DMS79 (cell line): ENCODE measurements around the gene C6orf132.
"Not testable (repeated sequence)": the region's sequence is repeated elsewhere in the genome, so short reads cannot be mapped to it uniquely, and the experiment has no call there.

Experiments
- DNase-seq: peaks from one replicate; lab custom pipeline; 2025; lab: John Stamatoyannopoulos, UW

Gene C6orf132

DNA sequence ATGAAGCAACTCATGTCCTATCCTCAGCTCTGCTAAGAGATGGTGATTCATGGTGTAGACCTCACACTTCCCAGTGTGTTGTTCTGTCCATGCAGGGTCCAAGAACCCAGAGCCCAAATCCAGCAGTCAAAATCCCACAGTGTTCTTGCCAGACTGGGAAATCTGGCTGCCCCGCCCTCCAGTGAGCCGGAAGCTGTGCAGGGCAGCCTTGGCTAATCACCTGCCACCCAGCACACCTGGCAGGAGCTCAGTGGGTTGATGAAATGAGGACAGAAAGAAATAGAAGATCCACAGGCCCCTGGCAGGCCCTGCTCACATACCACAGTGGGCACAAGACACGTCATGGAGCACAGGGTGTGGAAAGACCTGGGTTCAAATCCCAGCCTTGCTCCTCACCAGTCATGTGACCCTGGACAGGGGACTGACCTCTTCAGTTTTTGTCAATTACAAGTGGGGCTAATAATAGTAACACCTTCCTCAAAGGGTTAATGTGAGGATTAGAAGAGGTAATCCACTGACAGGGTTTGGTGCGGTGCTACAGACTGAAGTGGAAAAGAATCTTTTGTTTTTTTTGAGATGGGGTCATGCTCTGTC is 17.1 kb upstream of the C6orf132 start:
- no peak for DNase-seq

DNA sequence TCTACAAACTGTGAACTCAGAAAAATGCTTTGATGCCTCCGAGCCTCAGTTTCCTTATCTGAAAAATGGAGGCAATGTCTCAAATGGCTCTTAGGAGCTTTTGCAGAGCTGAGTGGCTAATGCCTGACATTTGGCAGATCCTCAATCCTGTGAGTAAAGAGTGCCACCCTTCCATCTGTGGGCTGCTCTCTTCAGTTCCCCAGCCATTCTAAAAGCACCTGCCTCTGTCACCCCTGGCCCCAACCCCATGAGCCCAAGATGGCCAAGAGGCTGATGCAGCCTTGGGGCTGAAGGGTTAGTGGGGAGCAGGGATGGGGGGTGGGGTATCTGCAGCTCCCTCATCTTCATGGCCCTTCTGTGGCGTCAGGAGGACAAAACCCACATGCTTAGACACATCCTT is 16.2 kb upstream of the C6orf132 start:
- no peak for DNase-seq

DNA sequence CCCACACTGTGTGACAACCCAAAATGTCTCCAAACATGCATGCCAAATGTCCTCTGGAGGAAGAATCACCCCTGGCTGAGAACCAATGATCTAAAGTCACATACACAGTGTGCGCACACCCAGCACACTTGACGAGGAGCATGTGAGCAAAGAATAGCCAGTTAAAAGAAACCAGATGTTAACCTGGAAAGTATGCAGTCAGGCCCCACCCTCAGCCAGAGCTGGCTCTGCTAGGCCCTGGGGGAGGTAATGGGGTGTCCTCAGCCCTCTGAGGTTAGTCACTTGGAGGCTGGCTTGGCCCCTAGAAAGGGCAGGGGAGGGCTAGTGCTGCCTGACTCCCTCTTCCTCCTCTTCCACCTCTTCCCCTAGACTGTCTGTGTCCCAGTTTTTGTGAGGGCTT is 15.6 kb upstream of the C6orf132 start:
- DNase-seq: no peak

DNA sequence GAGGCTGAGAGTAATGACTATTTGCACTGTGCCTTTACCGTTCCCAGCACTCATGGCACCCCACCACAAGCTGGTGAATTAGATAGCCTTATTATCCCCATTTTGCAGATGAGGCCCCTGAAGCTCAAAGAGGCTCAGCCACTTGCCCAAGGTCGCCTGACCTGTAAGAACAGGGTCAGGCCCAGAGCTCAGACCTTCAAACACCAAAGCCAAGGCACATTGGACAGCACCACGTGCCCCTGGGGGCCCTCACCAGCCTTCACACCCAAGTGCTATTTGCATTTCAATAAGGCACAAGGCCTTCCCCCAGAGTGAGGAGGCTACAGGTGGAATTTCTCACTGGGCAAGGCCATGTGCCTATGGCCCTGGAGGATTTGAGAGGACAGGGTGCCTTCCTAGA is 14.2 kb upstream of the C6orf132 start:
- no peak for DNase-seq

DNA sequence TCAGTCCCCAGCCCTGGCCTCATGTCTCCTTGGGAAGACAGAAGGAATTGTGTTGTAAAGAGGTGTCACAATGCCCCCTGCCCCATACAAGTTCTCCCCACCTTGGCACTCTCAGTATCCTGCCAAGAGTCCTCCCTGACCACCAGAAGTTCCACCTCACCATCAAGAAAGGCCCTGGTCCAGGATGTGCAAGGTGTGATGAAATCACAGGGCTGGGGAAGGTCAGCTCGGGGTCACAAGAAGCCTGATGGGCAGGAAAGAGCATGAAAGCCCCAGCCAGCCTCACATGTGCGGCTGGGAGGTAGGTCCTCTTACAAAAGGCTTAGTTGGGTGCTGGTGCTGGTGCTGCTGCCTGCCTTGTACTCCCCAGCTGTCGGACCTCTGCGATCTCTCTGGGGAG is 12.9 kb upstream of the C6orf132 start:
- DNase-seq: no peak

DNA sequence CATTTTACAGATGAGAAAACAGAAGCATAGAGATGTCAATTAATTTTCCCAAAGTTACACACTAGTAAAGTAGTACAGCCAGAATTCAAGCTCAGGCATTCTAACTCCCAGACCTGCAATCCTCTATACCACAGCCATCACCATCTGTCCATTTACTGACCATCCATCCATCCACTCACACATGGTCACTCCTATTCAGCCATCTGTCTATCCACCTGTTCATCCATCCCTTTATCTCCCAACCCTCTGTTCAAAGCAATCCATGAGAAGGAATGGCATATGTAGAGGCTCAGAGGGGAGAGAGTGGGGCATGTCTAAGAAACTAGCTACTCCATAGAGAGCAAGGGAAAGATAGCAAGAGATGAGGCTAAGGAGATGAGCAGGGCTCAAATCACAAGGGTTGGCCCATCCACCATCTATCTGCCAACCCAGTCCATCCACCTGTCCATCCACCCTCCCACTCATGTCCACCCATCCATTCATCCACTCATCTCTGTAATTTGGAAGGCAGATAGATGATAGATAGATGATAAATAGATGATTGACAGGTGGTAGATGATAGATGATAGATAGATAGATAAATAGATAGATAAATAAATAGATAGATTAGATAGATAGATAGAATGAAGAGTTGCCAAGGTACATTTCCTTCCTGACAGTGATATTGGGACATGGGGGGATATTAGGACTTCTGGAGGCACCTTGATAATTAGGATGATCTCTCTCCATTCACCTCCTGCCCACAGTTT is 12.2 kb upstream of the C6orf132 start:
- no peak for DNase-seq

DNA sequence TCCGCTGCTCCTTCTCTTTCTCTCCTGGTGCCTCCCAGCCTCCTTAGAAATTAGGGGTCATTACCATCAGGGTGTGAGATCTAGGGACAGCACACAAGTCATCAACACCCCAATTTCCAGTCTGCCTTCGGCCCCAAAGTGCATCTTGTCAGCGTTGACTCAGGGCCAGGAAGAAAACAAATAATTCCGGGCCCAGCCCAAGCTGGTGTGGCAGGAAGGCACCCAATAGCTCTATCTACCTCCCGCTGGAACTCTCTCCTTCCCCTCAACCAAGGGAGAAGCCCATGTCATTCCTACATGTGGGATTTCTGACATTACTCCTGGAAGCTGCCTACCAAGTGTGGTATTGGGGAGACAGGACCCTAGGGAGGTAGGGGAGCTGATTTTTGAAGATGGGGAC is 11.5 kb upstream of the C6orf132 start:
- no peak for DNase-seq

DNA sequence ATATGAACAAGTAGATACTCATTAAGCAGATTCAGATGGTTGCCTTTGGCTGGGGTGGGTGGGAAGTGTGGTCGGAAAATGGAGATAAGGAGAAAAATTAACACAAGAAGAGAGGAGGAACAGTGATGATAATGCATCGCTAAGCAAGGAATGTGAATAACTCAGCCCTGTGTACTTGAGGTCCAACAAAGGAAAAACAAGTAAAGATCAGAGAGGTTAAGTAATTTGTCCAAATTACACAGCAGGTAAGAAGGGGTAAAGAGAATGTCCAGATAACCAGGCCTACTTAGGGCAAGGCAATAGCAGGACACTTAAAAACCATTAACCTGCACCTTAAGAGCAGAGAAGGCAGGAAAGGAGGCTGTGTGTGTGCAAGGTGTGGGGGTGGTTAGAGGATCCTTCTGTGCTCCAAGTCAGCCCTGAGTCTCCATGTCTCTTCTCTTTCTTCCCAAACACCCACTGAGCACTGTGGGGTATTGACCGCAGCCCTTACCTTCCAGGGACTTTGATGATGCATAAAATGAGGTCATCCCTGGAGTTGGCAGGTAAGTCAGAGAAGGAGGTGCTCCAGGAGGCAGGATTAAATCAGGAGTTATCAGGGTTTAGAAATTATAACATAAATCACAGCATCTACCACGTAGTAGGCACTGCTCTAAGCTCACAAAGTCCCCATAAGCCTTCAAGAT is 10.3 kb upstream of the C6orf132 start:
- DNase-seq: not testable (repeated sequence)

DNA sequence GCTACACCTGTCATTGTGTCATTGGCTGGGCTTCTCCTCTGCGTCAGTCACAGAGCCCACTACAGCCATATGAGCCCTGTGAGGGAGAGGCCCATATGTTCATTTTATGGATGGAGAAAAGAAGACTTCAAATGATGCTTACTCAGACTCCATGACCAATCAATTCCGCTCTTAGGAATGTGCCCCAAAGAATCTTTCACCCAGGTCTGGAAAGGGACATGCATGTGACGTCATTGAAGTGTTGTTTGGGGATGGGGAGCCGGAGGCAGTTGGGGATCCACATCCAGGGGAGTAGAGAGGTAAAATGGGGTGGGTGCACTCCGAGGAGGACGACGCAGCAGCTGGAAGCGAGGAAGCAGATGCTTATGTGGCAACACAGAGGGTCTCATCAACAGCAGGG is 9.6 kb upstream of the C6orf132 start:
- DNase-seq: no peak

DNA sequence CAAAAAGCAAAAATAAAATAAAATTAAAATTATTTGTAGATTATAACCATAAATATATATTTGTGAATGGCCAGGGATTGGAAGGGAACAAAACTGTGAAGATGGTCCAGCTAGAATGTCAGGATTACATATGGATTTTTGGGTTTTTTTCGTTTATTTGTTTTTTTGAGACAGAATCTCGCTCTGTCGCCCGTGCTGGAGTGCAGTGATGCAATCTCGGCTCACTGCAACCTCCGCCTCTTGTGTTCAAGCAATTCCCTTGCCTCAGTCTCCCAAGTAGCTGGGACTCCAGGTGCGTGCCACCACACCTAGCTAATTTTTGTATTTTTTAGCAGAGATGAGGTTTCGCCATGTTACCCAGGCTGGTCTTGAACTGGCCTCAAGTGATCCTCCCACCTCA is 7.8 kb upstream of the C6orf132 start:
- no peak for DNase-seq

DNA sequence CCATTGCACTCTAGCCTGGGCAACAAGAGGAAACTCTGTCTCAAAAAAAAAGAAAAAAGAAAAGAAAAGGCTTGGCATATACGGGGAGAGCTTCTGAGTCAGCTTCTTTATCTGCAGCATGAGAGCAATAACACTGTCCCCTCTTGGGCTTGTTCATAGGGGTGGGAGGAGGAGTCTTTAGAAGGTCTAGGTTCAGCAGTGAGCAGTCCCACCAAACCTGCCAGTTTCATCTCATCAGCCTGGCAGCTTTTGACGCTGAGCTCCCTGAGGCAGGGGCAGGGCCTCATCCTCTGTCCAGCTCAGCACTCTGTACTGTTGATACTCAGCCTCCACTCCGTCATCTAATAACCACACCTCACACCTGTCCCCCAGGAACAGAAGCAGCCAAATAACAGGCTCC is 5.6 kb upstream of the C6orf132 start:
- DNase-seq: no peak

DNA sequence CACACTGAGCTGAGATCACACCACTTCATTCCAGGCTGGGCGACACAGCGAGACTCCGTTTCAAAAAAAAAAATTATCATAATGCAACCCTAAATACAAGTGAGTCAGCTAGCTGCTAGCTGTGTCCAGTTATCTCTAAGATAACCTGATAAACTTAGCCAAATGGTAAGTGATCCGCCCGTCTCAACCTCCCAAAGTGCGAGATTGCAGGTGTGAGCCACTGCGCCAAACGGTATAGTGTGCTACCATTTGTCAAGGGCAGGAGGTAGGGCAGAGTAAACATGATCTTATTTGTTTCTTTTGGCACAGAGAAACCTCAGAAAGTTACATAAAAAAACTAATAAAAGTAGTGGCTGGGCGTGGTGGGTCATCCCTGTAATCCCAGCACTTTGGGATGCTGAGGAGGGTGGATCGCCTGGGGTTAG is 4.7 kb upstream of the C6orf132 start:
- DNase-seq: no peak

DNA sequence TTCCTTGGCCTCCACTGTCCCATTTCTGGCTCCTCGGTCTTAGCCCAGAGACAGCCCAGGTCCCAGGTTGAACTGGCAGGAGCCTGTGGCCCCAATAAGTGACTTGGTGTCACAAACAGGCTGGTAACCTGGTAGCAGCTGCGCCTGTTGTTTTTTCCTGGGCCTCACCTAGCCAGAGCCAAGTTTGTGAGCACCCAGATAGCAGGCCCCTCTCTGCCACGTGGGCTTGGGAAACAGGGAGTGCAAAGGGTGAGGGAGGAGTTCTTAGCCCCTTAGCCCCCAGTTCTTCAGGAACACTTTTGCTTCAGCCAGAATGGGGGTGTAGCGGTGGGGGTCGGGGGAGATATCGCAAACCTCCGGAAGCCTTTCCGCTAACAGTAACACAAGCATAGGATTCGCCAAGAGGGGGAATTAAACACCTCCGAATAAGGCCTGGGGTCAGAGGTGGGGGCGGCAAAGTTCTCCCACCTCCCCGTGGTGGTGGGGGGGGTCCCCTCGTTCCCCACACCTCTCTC is 760 bp downstream of the C6orf132 start:
- no peak for DNase-seq

DNA sequence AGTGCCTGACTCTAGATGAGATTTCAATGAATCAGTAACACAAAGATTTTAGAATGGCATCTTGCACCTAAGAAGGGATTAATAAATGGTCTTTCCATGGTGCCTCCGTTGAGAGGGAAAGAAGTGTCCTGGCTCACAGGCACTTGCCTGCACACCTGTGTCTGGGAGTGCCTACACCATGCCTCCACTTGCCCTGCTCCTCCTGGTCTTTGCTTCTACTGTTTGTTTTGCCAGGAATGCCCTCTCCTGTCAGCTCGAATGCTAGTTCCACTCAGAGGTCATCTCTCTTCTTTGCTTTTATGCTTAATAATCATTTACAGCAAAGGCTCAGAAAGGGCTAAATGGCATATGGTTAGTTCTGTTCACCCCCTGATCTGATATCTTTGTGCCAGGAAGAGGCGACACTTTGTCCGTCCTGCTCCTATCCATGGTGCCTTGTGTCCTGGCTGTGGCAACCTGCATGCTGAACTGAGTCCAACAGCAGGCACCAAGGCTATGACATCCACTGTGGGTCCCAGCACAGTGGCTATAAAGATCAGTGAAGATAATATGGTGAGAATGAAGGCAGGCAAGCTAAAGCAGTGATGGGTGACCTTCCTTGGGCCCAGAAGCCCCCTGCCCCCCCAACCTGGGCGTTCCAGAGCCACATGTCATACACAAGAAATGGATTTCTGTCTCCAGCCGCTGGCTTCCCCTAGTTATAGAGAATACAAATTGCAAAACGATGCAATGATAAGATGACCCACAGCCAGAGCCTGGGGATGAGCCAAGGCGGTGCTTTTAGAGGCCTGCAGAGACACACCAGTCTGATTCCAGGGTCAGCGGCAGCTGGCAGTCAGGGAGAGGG is 1.4 kb downstream of the C6orf132 start:
- no peak for DNase-seq

DNA sequence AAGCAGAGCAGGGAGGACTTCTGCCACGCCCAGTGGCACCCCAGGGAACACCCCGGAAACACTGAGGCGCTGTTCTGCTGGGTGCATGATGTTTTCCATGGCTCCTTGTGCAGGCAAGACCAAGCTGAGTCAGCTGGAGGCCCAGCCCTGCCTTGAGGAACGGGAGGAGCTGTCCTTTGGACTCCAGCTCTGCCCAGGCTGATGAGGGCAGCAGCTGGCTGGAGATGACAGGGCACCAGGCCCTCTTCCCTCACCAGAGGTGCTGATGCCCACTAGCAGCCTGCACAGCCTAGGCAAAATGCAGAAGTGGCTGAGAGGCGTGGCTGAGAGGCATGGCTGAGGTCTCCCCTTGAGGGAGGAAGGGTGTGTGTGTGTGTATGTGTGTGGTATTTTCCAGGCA is 2.4 kb downstream of the C6orf132 start:
- DNase-seq: no peak

DNA sequence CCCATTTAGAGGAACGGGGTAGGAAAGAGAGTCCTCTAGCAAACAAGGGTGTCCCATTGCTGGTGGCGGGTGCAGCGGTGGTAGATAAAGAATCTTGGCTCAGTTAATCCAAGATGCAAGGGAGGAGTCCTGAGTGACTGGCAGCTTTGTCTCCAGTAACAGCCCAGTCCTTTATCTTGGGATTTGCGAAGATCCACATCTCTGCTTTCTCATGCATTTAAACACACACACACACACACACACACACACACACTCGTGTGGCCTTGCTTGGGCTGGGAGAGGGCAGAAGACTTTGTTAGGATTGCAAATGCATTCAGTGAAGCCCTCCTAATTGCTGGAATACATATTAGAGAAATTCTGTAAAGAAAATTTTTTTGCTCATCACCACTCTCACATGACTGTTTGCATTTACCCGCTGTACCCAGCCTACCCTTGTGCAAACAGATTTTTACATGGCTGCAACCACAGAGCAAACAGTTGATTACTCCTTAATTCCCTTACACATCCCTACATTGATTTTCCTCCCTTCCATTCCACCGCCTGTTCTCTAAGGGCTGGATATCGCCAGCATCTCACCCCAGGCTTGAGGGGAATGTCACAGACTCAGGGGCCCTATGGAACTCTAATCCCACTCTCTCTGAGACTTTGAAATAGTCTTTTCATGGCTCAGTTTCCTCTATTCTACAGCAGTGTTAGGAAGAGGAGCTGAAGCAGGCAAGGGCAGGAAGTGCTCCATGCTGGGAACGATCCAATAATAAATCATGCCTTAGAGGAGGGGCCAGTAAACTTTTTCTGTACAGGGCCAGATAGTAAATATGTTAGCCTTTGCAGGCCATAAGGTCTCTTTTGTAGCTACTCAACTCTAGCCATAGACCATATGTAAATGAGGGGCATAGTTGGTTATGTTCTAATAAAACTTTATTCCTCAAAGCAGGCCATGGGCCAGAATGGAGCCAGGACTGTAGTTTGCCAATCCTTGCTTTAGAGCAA is 3.5 kb downstream of the C6orf132 start:
- DNase-seq: no peak

DNA sequence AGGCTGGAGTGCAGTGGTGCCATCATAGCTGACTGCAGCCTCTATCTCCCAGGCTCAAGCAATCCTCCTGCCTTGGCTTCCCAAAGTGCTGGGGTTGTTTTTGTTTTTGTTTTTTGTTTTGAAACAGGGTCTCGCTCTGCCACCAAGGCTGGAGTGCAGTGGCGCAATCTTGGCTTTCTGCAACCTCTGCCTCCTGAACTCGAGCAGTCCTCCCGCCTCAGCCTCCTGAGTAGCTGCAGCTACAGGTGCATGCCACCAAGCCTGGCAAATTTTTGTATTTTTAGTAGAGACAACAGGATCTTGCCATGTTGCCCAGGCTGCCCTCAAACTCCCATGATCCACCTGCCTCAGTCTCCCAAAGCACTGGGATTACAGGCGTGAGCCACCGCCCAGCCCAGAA is 4.2 kb downstream of the C6orf132 start:
- DNase-seq: no peak

DNA sequence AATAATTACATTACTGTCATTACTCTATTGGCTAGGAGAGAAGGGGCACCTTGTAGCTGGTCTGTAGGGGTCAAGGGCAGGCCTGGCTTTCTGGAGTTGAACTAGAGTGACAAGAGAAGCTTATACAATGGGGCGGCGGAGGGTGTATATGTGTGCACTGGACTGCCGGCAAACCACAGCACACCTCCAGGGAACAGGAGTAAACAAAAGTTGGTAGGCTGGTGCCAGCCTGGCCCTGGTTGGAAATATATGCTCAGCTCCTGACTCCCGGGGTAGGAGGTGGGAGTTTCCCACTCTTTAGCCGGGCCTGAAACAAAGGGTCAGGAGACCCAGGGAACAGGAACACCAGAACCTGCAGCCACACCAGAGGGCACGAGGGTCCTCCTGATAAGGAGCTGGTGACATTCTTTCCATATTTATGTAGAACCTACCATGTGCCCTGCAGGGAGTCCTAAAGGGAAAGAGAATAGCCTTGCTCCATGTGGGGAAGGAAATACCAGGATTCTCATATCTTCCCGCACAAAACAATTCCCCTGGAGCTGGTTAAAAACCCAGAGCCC is 5.1 kb downstream of the C6orf132 start:
- no peak for DNase-seq

DNA sequence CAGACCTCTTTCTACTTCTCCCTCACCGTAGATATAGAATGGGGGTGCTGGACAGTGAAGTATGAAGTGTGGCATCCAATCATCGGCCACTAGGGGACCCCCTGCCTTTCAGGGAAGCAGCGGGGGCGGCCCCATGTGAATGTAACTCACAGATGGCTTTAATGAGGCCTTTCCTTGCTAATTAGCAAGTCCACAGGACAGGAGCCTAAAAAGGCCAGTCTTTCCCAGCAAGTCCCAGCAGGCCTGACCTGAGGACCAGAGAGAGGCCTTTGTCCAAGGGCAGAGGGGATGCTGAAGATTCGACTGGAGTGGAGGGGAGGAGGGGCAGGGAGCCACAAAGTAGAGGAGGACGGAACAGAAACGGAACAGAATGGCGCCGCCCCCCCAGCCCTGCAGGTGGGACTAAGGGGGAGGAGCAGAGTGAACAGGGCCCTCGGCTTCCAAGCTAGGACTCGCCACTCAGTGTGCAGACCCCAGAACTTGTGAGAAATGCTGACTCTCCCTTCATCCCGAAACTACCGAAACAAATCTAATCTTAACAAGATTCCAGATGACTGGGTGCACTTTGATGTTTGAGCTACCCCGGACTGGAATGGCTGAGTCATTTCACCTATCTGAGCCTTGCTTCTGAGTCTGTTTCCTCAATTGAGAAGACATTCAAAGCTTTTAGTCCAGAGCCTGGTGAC is 5.8 kb downstream of the C6orf132 start:
- DNase-seq: no peak

DNA sequence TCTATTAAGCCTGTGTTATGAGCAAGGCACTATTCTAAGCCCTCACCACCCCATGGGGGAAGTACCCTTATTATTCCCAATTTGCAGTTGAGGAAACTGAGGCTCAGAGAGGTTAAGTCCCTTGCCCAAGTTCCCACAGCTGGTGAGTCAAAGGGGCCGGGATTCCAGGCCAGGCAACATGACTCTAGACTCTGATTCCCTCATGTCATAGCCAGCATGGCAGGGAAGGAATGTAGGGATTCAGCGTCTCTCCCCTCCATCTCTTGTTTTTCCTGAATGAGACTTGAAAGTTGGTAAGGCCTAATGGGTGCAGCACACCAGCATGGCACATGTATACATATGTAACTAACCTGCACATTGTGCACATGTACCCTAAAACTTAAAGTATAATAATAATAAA is 6.7 kb downstream of the C6orf132 start:
- no peak for DNase-seq
